Upper lobe of left lung (tissue), 4 donors: Measurements from ENCODE around the gene ASCC2.

Source experiments
- CTCF ChIP-seq, 6 experiments: fragments of 450-650 bp in 4 of 6; fragments of 200-600 bp in 2 of 6; sonication (generic) in 2 of 6; IDR thresholded peaks; one replicate each; pipeline ENCODE4 v1.5.1; 2016 to 2019; ENCODE audit warnings: antibody characterized with exemption in 6 of 6
- POLR2A ChIP-seq, 4 donors: fragments of 450-650 bp; IDR thresholded peaks; one replicate each; pipeline ENCODE4 v1.5.1; 2016 to 2017; ENCODE audit warnings: antibody characterized with exemption in 4 of 4, mild to moderate bottlenecking in 2 of 4
- POLR2AphosphoS5 ChIP-seq, 2 donors: sonication (generic); formaldehyde crosslinking; IDR thresholded peaks; one replicate each; pipeline ENCODE4 v1.5.1; 2017; ENCODE audit warnings: antibody characterized with exemption in 2 of 2

- TF ChIP-seq POLR2A (IDR thresholded peaks at IDR 0.05): no peak
- no peak for TF ChIP-seq CTCF (IDR thresholded peaks at IDR 0.05)
- TF ChIP-seq POLR2AphosphoS5 (IDR thresholded peaks at IDR 0.05): no peak
Measured at GRCh38 chr22:29765905-29766631, 72.0 kb downstream of the ASCC2 start.
